ENCODE measurements around the gene RTP2.

Gene RTP2

DNA sequence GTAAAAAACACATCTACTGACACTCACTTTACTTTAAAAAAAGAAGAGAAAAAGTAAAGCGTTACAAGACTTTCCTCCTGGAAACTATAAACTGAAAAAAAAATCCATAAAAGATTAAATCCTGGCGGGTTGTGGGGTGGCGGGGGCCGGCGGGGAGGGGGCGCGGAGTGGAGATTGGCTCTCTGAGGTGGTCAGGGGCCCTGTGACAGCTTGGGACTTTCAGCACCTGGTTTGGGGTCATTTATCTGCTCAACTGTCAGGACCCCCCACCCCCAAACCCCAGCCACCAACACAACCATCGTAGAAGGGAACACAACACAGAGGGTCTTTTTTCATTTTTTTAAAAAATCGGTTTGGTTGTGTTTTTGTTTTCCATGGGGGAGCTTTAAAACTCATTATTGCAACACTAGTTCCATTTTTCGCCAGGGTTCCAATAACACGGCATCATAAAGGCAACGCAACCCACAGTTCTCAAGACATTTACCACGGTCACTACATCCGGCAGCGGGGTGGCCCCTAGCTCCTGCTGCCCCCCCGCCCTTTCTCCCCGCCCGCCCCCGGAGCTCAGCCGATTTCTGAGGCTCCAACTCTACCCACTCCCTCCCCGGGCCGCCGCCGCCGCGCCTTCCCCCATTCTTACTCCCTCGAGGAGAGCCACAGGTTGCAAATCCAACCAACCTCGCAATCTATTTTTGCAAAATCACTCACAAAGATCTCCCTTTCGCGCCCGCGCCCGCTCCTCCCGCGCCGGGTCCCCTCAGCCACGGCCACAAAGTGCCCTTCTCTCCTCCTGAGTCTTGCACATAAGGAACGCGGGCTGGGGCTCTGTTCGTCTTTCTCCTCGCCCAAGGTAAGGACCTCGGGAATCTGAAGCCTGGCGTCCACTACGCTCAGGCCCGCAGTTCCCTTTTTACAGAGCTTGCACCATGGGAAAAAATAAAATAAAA lies 41.1 kb upstream of the RTP2 start:
- DNase-seq (ENCODE audit: low read depth): peak; percentile 75
- peak overlapping the region; percentile 98 for H3K9ac ChIP-seq (ENCODE audit: low read length)
- H3K4me1 ChIP-seq (ENCODE audit: control insufficient read depth, insufficient read depth, low read length): peaks cover 42% of the 10 kb centered on the region
- H3K36me3 ChIP-seq (ENCODE audit: control insufficient read depth, insufficient read depth, low read length, severe bottlenecking): no peaks in the 10 kb centered on the region
- H3K4me3 ChIP-seq (ENCODE audit: low read length): peak overlapping the region; percentile 90
- H3K9me3 ChIP-seq (ENCODE audit: control insufficient read depth, low read length): no peaks in the 10 kb centered on the region
- H3K27me3 ChIP-seq (replicated peaks; ENCODE audit: control insufficient read depth, insufficient read depth, low read length): no peaks in the 10 kb centered on the region

DNA sequence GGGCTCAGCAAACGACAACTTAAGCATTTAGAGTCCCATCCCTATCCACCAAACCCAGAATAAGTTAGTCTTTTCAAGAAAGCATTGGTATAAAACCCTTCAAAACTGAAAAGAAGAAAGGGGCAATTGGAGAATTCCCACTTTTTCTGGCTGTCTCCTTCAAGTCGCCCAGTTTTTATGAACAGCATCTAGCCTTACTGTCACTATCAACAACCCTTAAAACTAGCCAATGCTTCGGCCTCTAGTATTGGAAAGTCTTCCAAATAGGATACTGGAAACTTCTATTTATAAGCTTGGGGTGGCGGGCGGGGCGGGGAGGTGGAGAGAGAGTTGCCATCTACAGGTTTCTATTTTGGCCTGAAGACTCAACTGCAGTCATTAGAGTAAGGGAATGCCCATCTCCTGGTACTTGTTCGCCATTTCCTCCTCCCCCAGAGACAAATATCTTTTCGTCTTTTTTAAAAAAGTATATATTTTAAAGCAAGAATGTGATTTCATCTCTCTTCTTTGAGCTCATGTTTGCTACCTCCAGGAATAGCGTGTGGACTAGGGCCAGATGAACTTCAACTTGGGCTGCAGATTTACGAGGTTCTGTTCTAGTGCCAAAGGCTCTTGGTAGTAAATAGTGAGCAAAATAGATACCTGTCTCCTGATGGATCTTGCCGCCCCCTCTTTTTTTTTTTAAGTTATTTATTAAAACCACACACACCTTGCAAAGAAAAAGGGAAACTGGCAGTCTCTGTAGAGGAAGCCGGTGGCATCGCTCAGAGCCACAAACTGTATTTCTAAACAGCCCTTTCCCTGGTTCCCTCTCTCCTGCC lies 40.2 kb upstream of the RTP2 start:
- peak overlapping the region; percentile 90 for H3K4me3 ChIP-seq (ENCODE audit: low read length)
- H3K9me3 ChIP-seq (ENCODE audit: control insufficient read depth, low read length): no peaks in the 10 kb centered on the region
- no peak for DNase-seq (ENCODE audit: low read depth)
- H3K4me1 ChIP-seq (ENCODE audit: control insufficient read depth, insufficient read depth, low read length): peaks cover 39% of the 10 kb centered on the region
- no peaks in the 10 kb centered on the region for H3K27me3 ChIP-seq (replicated peaks; ENCODE audit: control insufficient read depth, insufficient read depth, low read length)
- H3K36me3 ChIP-seq (ENCODE audit: control insufficient read depth, insufficient read depth, low read length, severe bottlenecking): no peaks in the 10 kb centered on the region
- H3K9ac ChIP-seq (ENCODE audit: low read length): peak overlapping the region; percentile 98

DNA sequence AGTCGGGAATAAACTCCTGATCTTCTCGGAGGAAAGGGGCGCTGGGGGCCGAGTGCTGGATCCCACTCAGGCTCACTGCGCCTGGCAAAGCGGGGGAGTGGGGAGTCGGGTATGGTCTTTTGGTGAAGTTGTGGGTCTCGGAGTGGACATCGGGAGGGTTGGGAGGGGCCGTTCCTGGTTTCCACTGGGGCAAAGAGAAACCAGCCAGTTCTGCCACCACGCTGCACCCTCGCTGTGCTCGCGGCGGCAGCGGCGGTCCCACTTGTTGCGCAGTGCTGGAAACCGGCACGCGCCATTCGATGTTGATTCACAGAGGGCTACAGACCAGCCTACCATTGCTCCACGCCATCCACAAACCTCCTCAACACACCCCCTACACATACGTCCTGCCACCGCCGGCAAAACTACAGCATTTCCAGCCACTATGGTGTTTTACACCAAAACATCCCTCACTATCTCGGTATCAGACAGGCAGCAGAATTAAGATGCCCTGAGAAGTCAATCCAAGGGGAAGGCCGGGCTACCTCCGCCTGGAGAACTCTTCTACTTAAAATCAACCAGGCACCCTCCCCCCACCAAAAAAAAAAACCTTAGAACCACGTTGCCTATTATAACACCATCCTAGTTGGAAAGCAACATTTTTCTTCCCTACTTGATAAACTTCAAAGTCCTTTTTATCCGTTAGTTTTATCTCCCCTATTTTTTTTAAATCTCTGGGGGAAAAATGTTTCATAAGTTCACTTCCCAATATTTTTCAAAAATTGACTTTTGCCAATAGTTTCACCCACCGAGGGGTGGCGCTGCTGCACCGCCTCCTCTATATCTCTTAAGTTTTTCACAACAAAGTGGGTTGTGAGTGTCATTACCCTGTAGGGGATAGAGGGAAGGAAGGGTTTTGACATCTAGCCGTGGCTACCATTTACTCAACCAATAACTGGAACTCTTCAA lies 39.3 kb upstream of the RTP2 start:
- no peaks in the 10 kb centered on the region for H3K9me3 ChIP-seq (ENCODE audit: control insufficient read depth, low read length)
- H3K4me1 ChIP-seq (ENCODE audit: control insufficient read depth, insufficient read depth, low read length): peaks cover 36% of the 10 kb centered on the region
- peak overlapping the region; percentile 98 for H3K9ac ChIP-seq (ENCODE audit: low read length)
- H3K4me3 ChIP-seq (ENCODE audit: low read length): peak overlapping the region; percentile 90
- no peaks in the 10 kb centered on the region for H3K36me3 ChIP-seq (ENCODE audit: control insufficient read depth, insufficient read depth, low read length, severe bottlenecking)
- no peaks in the 10 kb centered on the region for H3K27me3 ChIP-seq (replicated peaks; ENCODE audit: control insufficient read depth, insufficient read depth, low read length)
- DNase-seq (ENCODE audit: low read depth): peak; percentile 92

DNA sequence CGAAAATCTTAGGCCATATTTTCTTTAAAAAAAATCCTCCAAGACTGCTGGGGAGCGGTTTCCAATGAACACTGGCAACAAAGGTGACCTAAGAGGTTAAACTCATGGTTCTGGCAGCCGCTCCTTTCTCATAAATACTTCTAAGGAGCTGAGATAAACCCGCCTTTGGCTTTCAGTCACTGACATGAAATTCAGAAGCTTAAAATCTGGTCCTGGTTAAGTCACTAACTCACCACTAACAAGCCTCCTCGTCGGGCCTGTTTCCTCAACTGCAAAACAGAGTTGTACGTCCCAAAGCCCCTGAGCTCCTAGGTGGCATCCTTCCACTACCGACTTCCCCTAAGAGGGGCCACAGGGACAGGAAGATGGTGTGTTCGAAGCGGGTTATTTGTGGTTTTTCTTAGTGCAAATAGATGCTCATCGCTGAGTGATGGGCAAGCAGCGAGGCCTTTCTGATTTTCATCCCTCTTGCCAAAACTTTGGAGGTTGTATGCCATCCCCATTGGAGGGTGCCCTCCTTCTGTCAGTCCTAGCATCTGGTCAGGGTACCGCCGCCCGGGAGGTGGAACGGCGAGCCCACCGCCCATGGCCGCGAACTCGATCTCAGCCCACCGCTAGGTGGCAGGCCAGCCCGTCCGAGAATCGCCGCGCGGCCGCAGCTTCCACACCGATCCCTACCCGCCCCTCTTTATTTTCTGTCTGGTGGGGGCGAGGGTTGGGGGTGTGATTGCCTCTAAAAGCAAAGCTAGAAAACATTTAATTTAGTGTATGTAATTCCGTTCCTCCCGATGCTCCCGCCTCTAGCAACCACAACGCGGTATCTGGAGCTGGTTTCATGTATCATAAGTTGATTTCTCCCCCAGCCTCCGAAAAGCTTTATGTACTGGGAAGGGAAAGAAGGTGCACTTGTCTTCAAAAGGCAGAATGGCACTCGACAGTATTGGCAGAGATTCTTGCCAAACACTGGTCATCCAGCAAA lies 38.4 kb upstream of the RTP2 start:
- Histone ChIP-seq H3K4me3 (ENCODE audit: low read length) (peak overlapping the region; percentile 90), H3K27me3 (replicated peaks; ENCODE audit: control insufficient read depth, insufficient read depth, low read length) (no peaks in the 10 kb centered on the region), H3K36me3 (ENCODE audit: control insufficient read depth, insufficient read depth, low read length, severe bottlenecking) (no peaks in the 10 kb centered on the region), H3K9ac (ENCODE audit: low read length) (peak overlapping the region; percentile 98), H3K9me3 (ENCODE audit: control insufficient read depth, low read length) (no peaks in the 10 kb centered on the region), H3K4me1 (ENCODE audit: control insufficient read depth, insufficient read depth, low read length) (peaks cover 45% of the 10 kb centered on the region)
- peak; percentile 87 for DNase-seq (ENCODE audit: low read depth)

DNA sequence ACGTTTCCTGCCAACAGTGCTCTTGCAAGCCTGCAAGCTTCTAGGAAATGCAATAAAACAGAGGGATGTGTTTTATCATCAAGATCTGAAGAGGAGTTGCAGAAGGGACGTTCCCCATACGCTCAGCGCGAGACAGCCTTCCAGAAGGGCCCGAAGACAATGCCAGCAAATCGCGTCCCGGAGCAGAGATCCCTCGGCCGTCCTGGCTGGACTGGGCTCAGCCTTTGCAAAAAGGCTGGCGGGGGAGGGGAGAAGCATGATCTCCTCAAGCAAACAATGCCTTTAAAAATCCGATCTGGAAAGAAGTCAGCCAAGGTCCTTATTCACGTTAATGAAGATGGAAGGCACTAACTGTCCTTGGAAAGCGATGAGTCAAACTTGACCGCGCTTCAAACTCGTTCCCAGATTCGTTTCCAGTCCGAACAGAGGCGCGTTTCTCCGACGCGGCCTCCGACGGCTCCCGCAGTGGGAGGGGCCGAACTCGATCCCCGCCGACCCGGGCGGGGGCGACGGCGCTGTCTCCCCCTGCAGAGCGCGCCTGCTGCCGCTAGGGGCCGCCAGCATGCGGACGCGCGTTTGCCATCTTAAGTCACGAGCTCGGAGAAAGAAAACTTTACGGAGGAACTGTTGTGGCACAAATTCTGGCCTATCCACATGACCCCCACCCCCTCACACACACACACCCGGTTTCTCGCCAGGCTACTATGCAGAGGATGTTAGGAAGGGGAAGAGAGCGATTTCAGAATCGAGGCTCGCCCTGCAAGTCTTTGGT lies 37.4 kb upstream of the RTP2 start:
- Histone ChIP-seq H3K9ac (ENCODE audit: low read length) (peak overlapping the region; percentile 98), H3K36me3 (ENCODE audit: control insufficient read depth, insufficient read depth, low read length, severe bottlenecking) (peaks cover under 1% of the 10 kb centered on the region), H3K4me1 (ENCODE audit: control insufficient read depth, insufficient read depth, low read length) (peaks cover 55% of the 10 kb centered on the region), H3K27me3 (replicated peaks; ENCODE audit: control insufficient read depth, insufficient read depth, low read length) (no peaks in the 10 kb centered on the region), H3K9me3 (ENCODE audit: control insufficient read depth, low read length) (no peaks in the 10 kb centered on the region), H3K4me3 (ENCODE audit: low read length) (peak overlapping the region; percentile 90)
- peak; percentile 93 for DNase-seq (ENCODE audit: low read depth)

DNA sequence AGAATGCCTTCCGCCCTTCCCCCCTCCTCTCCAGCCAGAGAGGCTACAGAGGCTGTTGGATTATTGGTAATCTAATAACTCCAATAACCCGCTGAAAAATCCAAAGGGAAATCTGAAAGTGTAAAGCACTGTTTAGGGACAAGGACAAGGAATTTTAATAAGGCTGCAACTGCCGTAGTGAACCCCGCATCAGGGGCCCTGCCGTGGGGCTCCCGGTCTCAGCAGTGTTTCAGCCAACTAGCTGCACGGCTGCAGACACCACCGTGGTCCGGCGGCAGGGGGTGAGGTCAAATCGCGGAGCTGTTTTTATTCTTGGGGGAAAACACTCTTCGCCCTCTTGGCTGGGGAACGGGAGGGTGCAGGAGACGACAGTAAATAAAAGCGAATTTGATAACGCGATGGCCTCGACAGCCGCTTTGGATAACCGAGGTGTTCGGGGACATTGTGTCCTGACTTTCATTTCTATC lies 36.8 kb upstream of the RTP2 start:
- Histone ChIP-seq H3K4me3 (ENCODE audit: low read length) (peak overlapping the region; percentile 90), H3K27me3 (replicated peaks; ENCODE audit: control insufficient read depth, insufficient read depth, low read length) (no peaks in the 10 kb centered on the region), H3K9me3 (ENCODE audit: control insufficient read depth, low read length) (no peaks in the 10 kb centered on the region), H3K9ac (ENCODE audit: low read length) (peak overlapping the region; percentile 98), H3K4me1 (ENCODE audit: control insufficient read depth, insufficient read depth, low read length) (peaks cover 60% of the 10 kb centered on the region), H3K36me3 (ENCODE audit: control insufficient read depth, insufficient read depth, low read length, severe bottlenecking) (peaks cover 7% of the 10 kb centered on the region)
- DNase-seq (ENCODE audit: low read depth): no peak

DNA sequence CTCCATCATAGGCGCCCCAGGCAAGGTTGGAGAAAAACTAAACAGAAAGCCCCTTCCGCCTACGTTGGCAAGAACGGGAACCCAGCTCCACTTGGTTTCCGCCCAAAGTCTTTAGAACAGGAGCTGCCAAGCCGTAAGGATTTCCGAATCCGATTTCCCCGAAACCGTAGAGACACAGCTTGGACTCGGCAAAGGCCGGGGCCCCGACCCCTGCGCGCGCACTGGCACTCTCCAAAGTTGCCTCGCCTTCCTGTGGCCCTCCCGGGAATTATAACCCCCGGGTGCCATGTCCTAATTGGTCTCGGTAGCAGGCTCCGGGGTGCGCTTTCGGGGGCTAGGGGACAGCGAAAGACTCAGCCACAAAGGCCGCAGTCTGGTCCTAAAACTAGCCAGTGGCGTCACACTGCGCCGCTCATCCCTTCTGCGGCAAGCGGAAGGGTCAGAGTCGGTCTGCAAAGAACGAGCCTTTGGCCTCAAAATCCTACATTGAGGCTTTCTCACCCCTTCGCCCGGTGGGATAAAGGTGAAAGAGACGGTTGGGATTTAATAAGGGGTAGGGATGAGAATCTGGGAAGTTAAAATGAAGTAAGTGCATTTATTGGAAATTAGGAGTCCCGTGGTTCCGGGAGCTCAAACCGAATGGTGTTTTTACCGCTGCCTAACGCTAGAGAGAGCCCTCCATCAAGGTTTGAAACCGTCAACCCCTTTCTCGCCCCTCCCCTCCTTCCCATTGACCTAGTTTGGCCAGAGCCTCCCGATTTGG lies 36.2 kb upstream of the RTP2 start:
- peak overlapping the region; percentile 98 for H3K9ac ChIP-seq (ENCODE audit: low read length)
- no peaks in the 10 kb centered on the region for H3K27me3 ChIP-seq (replicated peaks; ENCODE audit: control insufficient read depth, insufficient read depth, low read length)
- H3K36me3 ChIP-seq (ENCODE audit: control insufficient read depth, insufficient read depth, low read length, severe bottlenecking): peaks cover 12% of the 10 kb centered on the region
- H3K4me1 ChIP-seq (ENCODE audit: control insufficient read depth, insufficient read depth, low read length): peaks cover 60% of the 10 kb centered on the region
- peak; percentile 97 for DNase-seq (ENCODE audit: low read depth)
- peak overlapping the region; percentile 90 for H3K4me3 ChIP-seq (ENCODE audit: low read length)
- no peaks in the 10 kb centered on the region for H3K9me3 ChIP-seq (ENCODE audit: control insufficient read depth, low read length)

DNA sequence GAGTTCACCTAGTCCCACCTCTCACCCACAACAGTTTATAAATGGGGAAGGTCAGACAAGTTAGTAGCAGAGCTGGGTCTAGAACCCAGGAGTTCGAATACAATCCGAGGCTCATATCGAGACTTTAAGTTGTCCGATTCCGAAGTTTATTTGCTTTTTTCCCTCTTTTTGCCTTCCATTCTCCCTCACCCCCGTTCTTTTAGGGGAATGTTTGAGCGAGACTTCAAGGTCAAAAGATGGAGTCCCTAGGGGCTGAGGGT lies 35.6 kb upstream of the RTP2 start:
- peak overlapping the region; percentile 90 for H3K4me3 ChIP-seq (ENCODE audit: low read length)
- peaks cover 17% of the 10 kb centered on the region for H3K36me3 ChIP-seq (ENCODE audit: control insufficient read depth, insufficient read depth, low read length, severe bottlenecking)
- no peaks in the 10 kb centered on the region for H3K9me3 ChIP-seq (ENCODE audit: control insufficient read depth, low read length)
- peak overlapping the region; percentile 98 for H3K9ac ChIP-seq (ENCODE audit: low read length)
- no peaks in the 10 kb centered on the region for H3K27me3 ChIP-seq (replicated peaks; ENCODE audit: control insufficient read depth, insufficient read depth, low read length)
- DNase-seq (ENCODE audit: low read depth): no peak
- peaks cover 60% of the 10 kb centered on the region for H3K4me1 ChIP-seq (ENCODE audit: control insufficient read depth, insufficient read depth, low read length)

DNA sequence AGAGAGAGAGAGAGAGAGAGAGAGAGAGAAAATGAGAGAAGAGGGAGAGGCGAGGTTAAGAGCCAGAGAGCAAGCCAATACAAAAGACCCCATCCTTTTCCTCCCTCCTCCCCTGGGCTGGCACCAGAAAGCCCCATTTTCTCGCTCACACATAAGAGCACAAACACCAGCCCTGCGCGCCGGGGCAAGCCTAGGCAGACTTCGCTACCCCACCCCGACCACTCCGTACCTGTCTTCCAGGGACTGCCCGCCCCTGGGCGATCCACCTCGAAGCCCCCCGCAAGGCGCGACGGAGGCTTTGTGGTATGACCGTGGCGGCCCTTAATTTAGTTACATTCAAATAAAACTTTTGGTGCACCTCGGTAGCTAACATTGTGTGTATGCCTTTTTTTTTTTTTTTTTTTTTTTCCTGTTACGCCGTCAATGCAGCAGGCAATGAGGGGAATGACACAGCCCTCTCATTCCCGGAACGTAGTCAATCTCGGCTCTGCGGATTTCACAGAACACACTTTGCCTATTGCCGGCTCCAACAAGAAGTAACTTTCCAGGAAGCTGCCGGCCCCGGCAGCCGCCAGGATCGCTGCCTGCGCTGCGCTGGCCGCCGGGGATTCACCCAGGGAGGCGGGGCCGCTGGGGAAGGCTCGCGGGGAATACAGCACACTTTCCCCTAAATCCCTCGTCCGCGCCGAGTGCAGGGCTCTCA lies 35.2 kb upstream of the RTP2 start:
- peak overlapping the region; percentile 90 for H3K4me3 ChIP-seq (ENCODE audit: low read length)
- no peaks in the 10 kb centered on the region for H3K9me3 ChIP-seq (ENCODE audit: control insufficient read depth, low read length)
- peak; percentile 85 for DNase-seq (ENCODE audit: low read depth)
- H3K4me1 ChIP-seq (ENCODE audit: control insufficient read depth, insufficient read depth, low read length): peaks cover 56% of the 10 kb centered on the region
- peaks cover 22% of the 10 kb centered on the region for H3K36me3 ChIP-seq (ENCODE audit: control insufficient read depth, insufficient read depth, low read length, severe bottlenecking)
- no peaks in the 10 kb centered on the region for H3K27me3 ChIP-seq (replicated peaks; ENCODE audit: control insufficient read depth, insufficient read depth, low read length)
- H3K9ac ChIP-seq (ENCODE audit: low read length): peak overlapping the region; percentile 98
